ENCODE results near the gene CLIC6.

DNA sequence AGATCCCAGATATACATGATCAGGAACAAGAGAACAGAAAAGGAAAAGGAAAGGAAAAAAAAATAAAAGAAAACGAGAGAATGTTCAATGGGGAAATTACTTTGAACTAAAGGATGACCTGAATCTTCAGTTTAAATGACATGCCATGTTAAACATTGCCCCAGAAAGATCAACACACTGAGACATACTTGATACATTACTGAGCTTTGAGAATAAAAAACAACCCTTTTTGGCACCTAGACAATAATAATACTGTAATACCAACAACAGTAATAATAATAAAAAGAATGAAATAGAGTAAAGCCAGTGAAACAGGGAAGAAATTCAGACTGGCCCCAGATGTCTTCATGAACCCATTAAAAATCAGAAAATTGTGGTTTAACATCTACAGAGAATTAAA, 44.8 kb downstream of the CLIC6 start:
- TF ChIP-seq PHF8 (IDR thresholded peaks at IDR 0.05; ENCODE audit: borderline replicate concordance, low read depth) (no peak), SREBF2 (IDR thresholded peaks at IDR 0.05) (no peak), CHD2 (IDR thresholded peaks at IDR 0.05; ENCODE audit: low read length, partially characterized antibody) (no peak), KDM5A (IDR thresholded peaks at IDR 0.05) (no peak), POLR2A (IDR thresholded peaks at IDR 0.05; ENCODE audit: low read length) (no peak), RAD21 (conservative IDR thresholded peaks at IDR 0.05 in 1 of 2, IDR thresholded peaks at IDR 0.05 in 1 of 2) (no peak), RARB (CRISPR knock-in tag; IDR thresholded peaks at IDR 0.05) (no peak), EP300 (IDR thresholded peaks at IDR 0.05) (no peak), GATA3 (IDR thresholded peaks at IDR 0.05; ENCODE audit: borderline replicate concordance) (no peak)
- TF ChIP-seq, protein P1, sequence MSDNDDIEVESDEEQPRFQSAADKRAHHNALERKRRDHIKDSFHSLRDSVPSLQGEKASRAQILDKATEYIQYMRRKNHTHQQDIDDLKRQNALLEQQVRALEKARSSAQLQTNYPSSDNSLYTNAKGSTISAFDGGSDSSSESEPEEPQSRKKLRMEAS (IDR thresholded peaks at IDR 0.05): no peak
- TF ChIP-seq, protein P2, sequence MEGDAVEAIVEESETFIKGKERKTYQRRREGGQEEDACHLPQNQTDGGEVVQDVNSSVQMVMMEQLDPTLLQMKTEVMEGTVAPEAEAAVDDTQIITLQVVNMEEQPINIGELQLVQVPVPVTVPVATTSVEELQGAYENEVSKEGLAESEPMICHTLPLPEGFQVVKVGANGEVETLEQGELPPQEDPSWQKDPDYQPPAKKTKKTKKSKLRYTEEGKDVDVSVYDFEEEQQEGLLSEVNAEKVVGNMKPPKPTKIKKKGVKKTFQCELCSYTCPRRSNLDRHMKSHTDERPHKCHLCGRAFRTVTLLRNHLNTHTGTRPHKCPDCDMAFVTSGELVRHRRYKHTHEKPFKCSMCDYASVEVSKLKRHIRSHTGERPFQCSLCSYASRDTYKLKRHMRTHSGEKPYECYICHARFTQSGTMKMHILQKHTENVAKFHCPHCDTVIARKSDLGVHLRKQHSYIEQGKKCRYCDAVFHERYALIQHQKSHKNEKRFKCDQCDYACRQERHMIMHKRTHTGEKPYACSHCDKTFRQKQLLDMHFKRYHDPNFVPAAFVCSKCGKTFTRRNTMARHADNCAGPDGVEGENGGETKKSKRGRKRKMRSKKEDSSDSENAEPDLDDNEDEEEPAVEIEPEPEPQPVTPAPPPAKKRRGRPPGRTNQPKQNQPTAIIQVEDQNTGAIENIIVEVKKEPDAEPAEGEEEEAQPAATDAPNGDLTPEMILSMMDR (IDR thresholded peaks at IDR 0.05): no peak
- TF ChIP-seq, protein P3, sequence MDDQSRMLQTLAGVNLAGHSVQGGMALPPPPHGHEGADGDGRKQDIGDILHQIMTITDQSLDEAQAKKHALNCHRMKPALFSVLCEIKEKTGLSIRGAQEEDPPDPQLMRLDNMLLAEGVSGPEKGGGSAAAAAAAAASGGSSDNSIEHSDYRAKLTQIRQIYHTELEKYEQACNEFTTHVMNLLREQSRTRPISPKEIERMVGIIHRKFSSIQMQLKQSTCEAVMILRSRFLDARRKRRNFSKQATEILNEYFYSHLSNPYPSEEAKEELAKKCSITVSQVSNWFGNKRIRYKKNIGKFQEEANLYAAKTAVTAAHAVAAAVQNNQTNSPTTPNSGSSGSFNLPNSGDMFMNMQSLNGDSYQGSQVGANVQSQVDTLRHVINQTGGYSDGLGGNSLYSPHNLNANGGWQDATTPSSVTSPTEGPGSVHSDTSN (IDR thresholded peaks at IDR 0.05): no peak
- TF ChIP-seq, protein P4, sequence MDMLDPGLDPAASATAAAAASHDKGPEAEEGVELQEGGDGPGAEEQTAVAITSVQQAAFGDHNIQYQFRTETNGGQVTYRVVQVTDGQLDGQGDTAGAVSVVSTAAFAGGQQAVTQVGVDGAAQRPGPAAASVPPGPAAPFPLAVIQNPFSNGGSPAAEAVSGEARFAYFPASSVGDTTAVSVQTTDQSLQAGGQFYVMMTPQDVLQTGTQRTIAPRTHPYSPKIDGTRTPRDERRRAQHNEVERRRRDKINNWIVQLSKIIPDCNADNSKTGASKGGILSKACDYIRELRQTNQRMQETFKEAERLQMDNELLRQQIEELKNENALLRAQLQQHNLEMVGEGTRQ (IDR thresholded peaks at IDR 0.05): no peak
- TF ChIP-seq, protein P5, sequence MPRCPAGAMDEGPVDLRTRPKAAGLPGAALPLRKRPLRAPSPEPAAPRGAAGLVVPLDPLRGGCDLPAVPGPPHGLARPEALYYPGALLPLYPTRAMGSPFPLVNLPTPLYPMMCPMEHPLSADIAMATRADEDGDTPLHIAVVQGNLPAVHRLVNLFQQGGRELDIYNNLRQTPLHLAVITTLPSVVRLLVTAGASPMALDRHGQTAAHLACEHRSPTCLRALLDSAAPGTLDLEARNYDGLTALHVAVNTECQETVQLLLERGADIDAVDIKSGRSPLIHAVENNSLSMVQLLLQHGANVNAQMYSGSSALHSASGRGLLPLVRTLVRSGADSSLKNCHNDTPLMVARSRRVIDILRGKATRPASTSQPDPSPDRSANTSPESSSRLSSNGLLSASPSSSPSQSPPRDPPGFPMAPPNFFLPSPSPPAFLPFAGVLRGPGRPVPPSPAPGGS (IDR thresholded peaks at IDR 0.05): no peak
